HepG2 (cell line): ENCODE results near the gene DNAJC1. TPM values are rescaled to one million over a fixed set of nuclear protein-coding genes. Genes with fewer than 3 reads are reported as not detected.

Source experiments
- ATAC-seq: fragments of 200-7000 bp; cut with Tn5 transposase; 3 replicates; pipeline ENCODE4 v1.9.1; 2020; ENCODE audit warnings: mild to moderate bottlenecking, moderate library complexity
- BruUV-seq: library from RNA; stranded (reverse); fragments of 400-500 nt; replicated peaks from 2 replicates; lab custom pipeline; 2021; lab: Mats Ljungman, UMichigan
- CTCF ChIA-PET: fragments of 300-600 bp; formaldehyde crosslinking; extraction: SDS; loops from one replicate; lab custom pipeline; 2021; ENCODE audit warnings: low total read pairs, inconsistent platforms, low intra/inter-chr PET ratio; lab: Yijun Ruan, JAX
- POLR2A ChIA-PET: fragments of 350-600 bp; sonication (Branson Sonifier 250); formaldehyde crosslinking; loops from one replicate; lab custom pipeline; 2020; ENCODE audit warnings: antibody characterized with exemption, inconsistent platforms; lab: Yijun Ruan, JAX
- DNase-seq: peaks from one replicate; pipeline ENCODE4 v3.0.0-alpha.2; 2015; ENCODE audit warnings: low spot score
- FAIRE-seq: peaks from 3 replicates; lab custom pipeline; 2011; peaks lifted over from hg19 to GRCh38; lab: Jason Lieb, UNC
- H2AFZ ChIP-seq: one replicate; pipeline ENCODE4 v1.6.1; 2011; ENCODE audit warnings: low read length, inconsistent platforms
- H3K27ac ChIP-seq: fragments of 300-600 bp; 3 replicates; pipeline ENCODE4 v1.8.0; 2011; ENCODE audit warnings: mixed run types, mild to moderate bottlenecking, mixed read lengths, low read length, inconsistent platforms; ENCODE audit not compliant: insufficient read depth; ENCODE audit errors: extremely low read length
- H3K27me3 ChIP-seq, 2 experiments: fragments of 200-600 bp in 1 of 2; 2 replicates in 1 of 2; 3 replicates in 1 of 2; pipeline versions ENCODE4 v1.6.0 to v1.8.0; 2011; ENCODE audit warnings: low read length in 2 of 2, mild to moderate bottlenecking in 2 of 2, moderate library complexity in 2 of 2, inconsistent platforms in 1 of 2; ENCODE audit not compliant: insufficient read depth in 2 of 2, control insufficient read depth in 1 of 2
- H3K36me3 ChIP-seq, 2 experiments: fragments of 200-600 bp in 1 of 2; replicated peaks in 1 of 2; 2 replicates in 1 of 2; 3 replicates in 1 of 2; pipeline versions ENCODE4 v1.5.1 to v1.8.0; 2011; ENCODE audit warnings: low read length in 2 of 2, inconsistent platforms in 1 of 2; ENCODE audit not compliant: insufficient read depth in 2 of 2, control insufficient read depth in 1 of 2
- H3K4me1 ChIP-seq: 2 replicates; pipeline ENCODE4 v1.5.1; 2012; ENCODE audit warnings: low read length, inconsistent platforms; ENCODE audit not compliant: insufficient read depth
- H3K4me2 ChIP-seq: 2 replicates; pipeline ENCODE4 v1.6.0; 2011; ENCODE audit warnings: low read depth, low read length, inconsistent platforms
- H3K4me3 ChIP-seq, 3 experiments: fragments of 200-600 bp in 1 of 3; sonication (generic), shearing (Covaris generic) in 1 of 3; replicated peaks in 1 of 3; 2 replicates each; pipeline ENCODE4 v1.5.1; 2011 to 2016; ENCODE audit warnings: low read length in 3 of 3, inconsistent platforms in 2 of 3, low read depth in 2 of 3, mild to moderate bottlenecking in 2 of 3, control low read depth in 1 of 3, mixed read lengths in 1 of 3; ENCODE audit not compliant: insufficient read depth in 1 of 3
- H3K79me2 ChIP-seq: one replicate; pipeline ENCODE4 v1.6.1; 2011; ENCODE audit warnings: low read length, inconsistent platforms; ENCODE audit not compliant: insufficient read depth
- H3K9ac ChIP-seq: 2 replicates; pipeline ENCODE4 v1.6.0; 2011; ENCODE audit warnings: mild to moderate bottlenecking, low read depth, low read length, inconsistent platforms; ENCODE audit not compliant: insufficient read depth
- H3K9me3 ChIP-seq: 2 replicates; pipeline ENCODE4 v1.5.1; 2012; ENCODE audit warnings: mild to moderate bottlenecking, low read length
- H4K20me1 ChIP-seq: 2 replicates; pipeline ENCODE4 v1.6.0; 2011; ENCODE audit warnings: inconsistent platforms, mild to moderate bottlenecking, low read length, moderate library complexity; ENCODE audit not compliant: insufficient read depth
- ATF7 ChIP-seq, 2 experiments: fragments of 450-650 bp in 1 of 2; sonication (generic) in 1 of 2; formaldehyde crosslinking in 1 of 2; IDR thresholded peaks; 2 replicates each; pipeline versions ENCODE4 v1.4.0 to v1.6.1; 2016 to 2020; ENCODE audit warnings: antibody characterized with exemption in 1 of 2, mild to moderate bottlenecking in 1 of 2, missing genetic modification reagents in 1 of 2
- MTF1 ChIP-seq: sonication (generic); formaldehyde crosslinking; IDR thresholded peaks from 2 replicates; pipeline ENCODE4 v1.5.0; 2020; ENCODE audit warnings: missing genetic modification reagents
- PRPF4 ChIP-seq: fragments of 200-400 bp; formaldehyde crosslinking; IDR thresholded peaks from 2 replicates; pipeline ENCODE4 v1.6.1; 2016; ENCODE audit warnings: low read length, low read depth; ENCODE audit not compliant: poor library complexity, severe bottlenecking
- RNF219 ChIP-seq: sonication (generic); formaldehyde crosslinking; IDR thresholded peaks from 2 replicates; pipeline ENCODE4 v1.5.0; 2020; ENCODE audit warnings: mild to moderate bottlenecking, missing genetic modification reagents
- SMAD1 ChIP-seq: sonication (generic); formaldehyde crosslinking; IDR thresholded peaks from 2 replicates; pipeline ENCODE4 v1.4.0; 2020; ENCODE audit warnings: missing genetic modification reagents, low read depth, mild to moderate bottlenecking, borderline replicate concordance
- THYN1 ChIP-seq: sonication (generic); formaldehyde crosslinking; IDR thresholded peaks from 2 replicates; pipeline ENCODE4 v1.8.1; 2023; ENCODE audit warnings: low read depth, mild to moderate bottlenecking, moderate library complexity, missing genetic modification reagents, borderline replicate concordance
- ZBTB21 ChIP-seq: sonication (generic); formaldehyde crosslinking; IDR thresholded peaks from 2 replicates; pipeline ENCODE4 v1.4.0; 2020; ENCODE audit warnings: missing genetic modification reagents
- ZNF101 ChIP-seq: sonication (generic); formaldehyde crosslinking; IDR thresholded peaks from 2 replicates; pipeline ENCODE4 v1.4.0; 2020; ENCODE audit warnings: mild to moderate bottlenecking, low read depth, missing genetic modification reagents, borderline replicate concordance
- ZNF230 ChIP-seq: sonication (generic); formaldehyde crosslinking; IDR thresholded peaks from 2 replicates; pipeline ENCODE4 v1.4.0; 2020; ENCODE audit warnings: mild to moderate bottlenecking, missing genetic modification reagents
- ZNF33B ChIP-seq: sonication (generic); formaldehyde crosslinking; IDR thresholded peaks from 2 replicates; pipeline ENCODE4 v1.5.1; 2020; ENCODE audit warnings: mild to moderate bottlenecking, missing genetic modification reagents
- ZNF619 ChIP-seq: sonication (generic); formaldehyde crosslinking; IDR thresholded peaks from 2 replicates; pipeline ENCODE4 v1.4.0; 2020; ENCODE audit warnings: mild to moderate bottlenecking, missing genetic modification reagents
- ZNF737 ChIP-seq: sonication (generic); formaldehyde crosslinking; IDR thresholded peaks from 2 replicates; pipeline ENCODE4 v1.5.0; 2020; ENCODE audit warnings: missing genetic modification reagents, mild to moderate bottlenecking, borderline replicate concordance
- ZNF772 ChIP-seq: sonication (generic); formaldehyde crosslinking; IDR thresholded peaks from 2 replicates; pipeline ENCODE4 v1.5.0; 2020; ENCODE audit warnings: mild to moderate bottlenecking, missing genetic modification reagents
- ZSCAN5A ChIP-seq: sonication (generic); formaldehyde crosslinking; IDR thresholded peaks from 2 replicates; pipeline ENCODE4 v1.8.0; 2022; ENCODE audit warnings: mild to moderate bottlenecking, missing genetic modification reagents, borderline replicate concordance
- WGBS: methylation state at CpG from one replicate; pipeline ENCODE4 v1.1.6; 2017; ENCODE audit warnings: low lambda C conversion rate; 5-methylcytosine and 5-hydroxymethylcytosine counted together
- in situ Hi-C: cut with HindIII; loops from 2 replicates; pipeline ENCODE4 v1.10.0; 2017; ENCODE audit warnings: low pct_unique_long_range_greater_than_20kb; ENCODE audit not compliant: extremely low pct_ligation_motif_present
- intact Hi-C: fragments of 100-400 bp; cut with micrococcal nuclease; formaldehyde crosslinking; loops from one replicate; pipeline ENCODE4 v1.10.0; 2022; ENCODE audit not compliant: unreplicated experiment
- polyA plus RNA-seq, 8 experiments: library from polyadenylated mRNA; depleted of rRNA in 3 of 8; stranded (reverse) in 7 of 8; unstranded in 1 of 8; fragments of >200 nt; fragmentation: Illumina TruSeq in 4 of 8; extraction: Trizol in 4 of 8; gene quantifications; 2 replicates each; pipeline versions ENCODE4 v1.2.1 to v1.2.3, GENCODE V29; 2011 to 2016; ENCODE audit warnings: low read depth in 4 of 8, missing spikeins in 1 of 8, mixed read lengths in 1 of 8; ENCODE audit not compliant: insufficient read depth in 1 of 8
- total RNA-seq, 5 experiments: library from RNA; depleted of rRNA; stranded (reverse); fragments of >200 nt; fragmentation: Illumina TruSeq; extraction: Trizol; gene quantifications; 2 replicates each; pipeline ENCODE4 v1.2.3, GENCODE V29; 2016; ENCODE audit warnings: low read depth in 1 of 5
- TF ChIP-seq, protein P1 (sequence below): sonication (generic); formaldehyde crosslinking; IDR thresholded peaks from 2 replicates; pipeline ENCODE4 v1.8.0; 2022; ENCODE audit warnings: missing genetic modification reagents, mild to moderate bottlenecking, inconsistent platforms, borderline replicate concordance
- TF ChIP-seq, protein P2 (sequence below): sonication (generic); formaldehyde crosslinking; IDR thresholded peaks from 2 replicates; pipeline ENCODE4 v1.9.0; 2022; ENCODE audit warnings: missing genetic modification reagents, mild to moderate bottlenecking, borderline replicate concordance

Gene DNAJC1
- total and polyA plus RNA-seq, 2 of the 13 experiments (the other 11 are each of a cell fraction or from before 2014, with no cell fraction given), result 9.9 to 16.6 TPM

- ChIA-PET CTCF (no interaction called here), POLR2A (no interaction called here)
- no TSS peak for BruUV-seq
- Histone ChIP-seq H3K79me2 (no peaks in the 10 kb centered on the region), H4K20me1 (no peaks in the 10 kb centered on the region), H2AFZ (no peak overlapping the region), H3K36me3 (no peaks in the 10 kb centered on the region), H3K27ac (no peak overlapping the region), H3K4me2 (no peak overlapping the region), H3K9ac (no peak overlapping the region), H3K9me3 (no peaks in the 10 kb centered on the region), H3K27me3 (peaks cover 0 to 3% of the 10 kb centered on the region in 2 experiments; a peak in 1 of 5 replicates), H3K4me3 (no peak overlapping the region), H3K4me1 (no peaks in the 10 kb centered on the region)
- 33% methylated on average over 7 of the region's 7 CpGs for WGBS
- FAIRE-seq (no peak), DNase-seq (no peak), ATAC-seq (no peak)
- in situ Hi-C loops (no loop called here), intact Hi-C loops (no loop called here)
- TF ChIP-seq ZNF737 (CRISPR knock-in tag), result no peak
- TF ChIP-seq ZBTB21 (CRISPR knock-in tag), result no peak
- TF ChIP-seq ZNF619 (CRISPR knock-in tag), result no peak
- no peak for TF ChIP-seq ZNF33B
- TF ChIP-seq ATF7 (IDR thresholded peaks at IDR 0.05), result no peak
- TF ChIP-seq ATF7 (CRISPR knock-in tag; IDR thresholded peaks at IDR 0.05), result no peak
- no peak for TF ChIP-seq ZNF230 (CRISPR knock-in tag)
- no peak for TF ChIP-seq PRPF4
- TF ChIP-seq MTF1 (CRISPR knock-in tag), result no peak
- TF ChIP-seq RNF219, result no peak
- TF ChIP-seq, protein P1, sequence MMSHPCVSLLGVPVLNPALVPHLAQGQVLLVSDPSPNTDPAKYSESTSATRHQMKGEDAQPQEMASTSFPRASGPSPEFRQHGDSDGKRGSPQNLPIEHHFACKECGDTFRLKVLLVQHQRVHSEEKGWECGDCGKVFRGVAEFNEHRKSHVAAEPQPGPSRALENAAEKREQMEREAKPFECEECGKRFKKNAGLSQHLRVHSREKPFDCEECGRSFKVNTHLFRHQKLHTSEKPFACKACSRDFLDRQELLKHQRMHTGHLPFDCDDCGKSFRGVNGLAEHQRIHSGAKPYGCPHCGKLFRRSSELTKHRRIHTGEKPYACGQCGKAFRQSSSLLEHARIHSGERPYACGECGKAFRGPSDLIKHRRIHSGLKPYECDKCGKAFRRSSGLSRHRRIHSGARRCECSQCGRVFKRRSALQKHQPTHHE, result no peak
- TF ChIP-seq ZNF101, result no peak
- TF ChIP-seq ZNF772 (CRISPR knock-in tag), result no peak
- no peak for TF ChIP-seq ZSCAN5A (CRISPR knock-in tag)
- TF ChIP-seq, protein P2, sequence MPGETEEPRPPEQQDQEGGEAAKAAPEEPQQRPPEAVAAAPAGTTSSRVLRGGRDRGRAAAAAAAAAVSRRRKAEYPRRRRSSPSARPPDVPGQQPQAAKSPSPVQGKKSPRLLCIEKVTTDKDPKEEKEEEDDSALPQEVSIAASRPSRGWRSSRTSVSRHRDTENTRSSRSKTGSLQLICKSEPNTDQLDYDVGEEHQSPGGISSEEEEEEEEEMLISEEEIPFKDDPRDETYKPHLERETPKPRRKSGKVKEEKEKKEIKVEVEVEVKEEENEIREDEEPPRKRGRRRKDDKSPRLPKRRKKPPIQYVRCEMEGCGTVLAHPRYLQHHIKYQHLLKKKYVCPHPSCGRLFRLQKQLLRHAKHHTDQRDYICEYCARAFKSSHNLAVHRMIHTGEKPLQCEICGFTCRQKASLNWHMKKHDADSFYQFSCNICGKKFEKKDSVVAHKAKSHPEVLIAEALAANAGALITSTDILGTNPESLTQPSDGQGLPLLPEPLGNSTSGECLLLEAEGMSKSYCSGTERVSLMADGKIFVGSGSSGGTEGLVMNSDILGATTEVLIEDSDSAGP (CRISPR knock-in tag), result no peak
- no peak for TF ChIP-seq SMAD1 (CRISPR knock-in tag)
- TF ChIP-seq THYN1 (CRISPR knock-in tag), result no peak
Observed at GRCh38 chr10:22027364-22028238, 24.1 kb upstream of the DNAJC1 start.
